ENCODE data around the gene AKT3. TPM values are rescaled to one million over a fixed set of nuclear protein-coding genes. Genes with fewer than 3 reads are reported as not detected.

The AKT3 gene
- total RNA-seq, 2 experiments from 2014 or later: 28.3 to 31.5 TPM

- Mint-ChIP-seq H3K27ac (no peak overlapping the region), H3K4me1 (no peaks in the 10 kb centered on the region), H3K9me3 (peaks cover 3% of the 10 kb centered on the region), H3K36me3 (ENCODE audit: low read depth) (peaks cover 4% of the 10 kb centered on the region), H3K27me3 (no peaks in the 10 kb centered on the region), H3K4me3 (no peak overlapping the region)
- POLR2A ChIA-PET: interaction anchor here (0.6 kb wide), 1 partner anchor 51 kb away, joined by 3 read pairs; no protein-coding TSS in a partner anchor
- no peak for DNase-seq
- CTCF ChIA-PET: no interaction called here
Measured at GRCh38 chr1:243535014-243535413, 315.0 kb downstream of the AKT3 start.

DNA sequence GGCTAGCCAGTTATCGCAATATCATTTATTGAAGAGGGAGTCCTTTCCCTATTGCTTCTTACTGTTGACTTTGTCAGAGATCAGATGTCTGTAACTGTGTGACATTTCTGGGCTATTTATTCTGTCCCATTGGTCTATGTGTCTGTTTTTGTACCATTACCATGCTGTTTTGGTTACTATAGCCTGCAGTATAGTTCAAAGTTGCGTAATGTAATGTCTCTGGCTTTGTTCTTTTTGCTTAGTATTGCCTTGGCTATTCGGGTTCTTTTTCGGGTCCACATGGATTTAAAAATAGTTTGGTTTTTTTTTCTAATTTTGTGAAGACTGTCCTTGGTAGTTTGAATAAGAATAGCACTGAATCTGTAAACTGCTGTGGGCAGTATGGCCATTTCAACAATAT lies 320.5 kb downstream of the AKT3 start:
- ChIA-PET POLR2A (no interaction called here), CTCF (no interaction called here)
- no peak for DNase-seq
- peaks cover 6% of the 10 kb centered on the region for H3K4me1 Mint-ChIP-seq
- no peaks in the 10 kb centered on the region for H3K27me3 Mint-ChIP-seq
- H3K27ac Mint-ChIP-seq: no peak overlapping the region
- peaks cover 9% of the 10 kb centered on the region for H3K9me3 Mint-ChIP-seq
- H3K4me3 Mint-ChIP-seq: no peak overlapping the region
- H3K36me3 Mint-ChIP-seq (ENCODE audit: low read depth): no peaks in the 10 kb centered on the region

GRCh38 chr1:243528459-243529121 lies 321.5 kb downstream of the AKT3 start:
- ChIA-PET CTCF (no interaction called here), POLR2A (no interaction called here)
- Mint-ChIP-seq H3K4me1 (peaks cover 6% of the 10 kb centered on the region), H3K9me3 (peaks cover 9% of the 10 kb centered on the region), H3K27ac (no peak overlapping the region), H3K27me3 (no peaks in the 10 kb centered on the region), H3K4me3 (no peak overlapping the region), H3K36me3 (ENCODE audit: low read depth) (no peaks in the 10 kb centered on the region)
- no peak for DNase-seq

- H3K4me3 Mint-ChIP-seq: no peak overlapping the region
- POLR2A ChIA-PET: no interaction called here
- no peaks in the 10 kb centered on the region for H3K27me3 Mint-ChIP-seq
- H3K27ac Mint-ChIP-seq: no peak overlapping the region
- H3K9me3 Mint-ChIP-seq: peaks cover 5% of the 10 kb centered on the region
- peaks cover 6% of the 10 kb centered on the region for H3K4me1 Mint-ChIP-seq
- no peaks in the 10 kb centered on the region for H3K36me3 Mint-ChIP-seq (ENCODE audit: low read depth)
- DNase-seq: no peak
- CTCF ChIA-PET: no interaction called here
Measured at GRCh38 chr1:243526180-243526579, 323.9 kb downstream of the AKT3 start.

DNA sequence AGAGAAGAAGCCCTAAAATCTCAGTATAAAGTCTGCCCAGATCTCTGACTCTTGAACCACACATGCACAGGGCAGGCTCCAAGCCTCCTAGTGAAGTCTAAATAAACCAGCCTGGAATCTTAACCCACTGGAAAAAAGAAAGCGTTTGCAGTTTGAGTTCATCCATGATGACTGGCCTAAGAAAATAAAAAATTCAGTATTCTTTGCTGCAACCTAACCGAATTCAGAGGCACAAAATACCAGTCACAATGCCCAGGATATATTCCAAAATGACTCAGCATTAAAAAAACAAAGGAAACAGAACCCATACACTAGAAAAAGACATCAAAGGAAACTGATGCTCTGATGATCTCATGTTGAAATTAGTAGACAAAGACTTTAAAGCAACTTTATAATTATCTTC lies 325.0 kb downstream of the AKT3 start:
- H3K4me1 Mint-ChIP-seq: peaks cover 6% of the 10 kb centered on the region
- H3K27me3 Mint-ChIP-seq: no peaks in the 10 kb centered on the region
- H3K4me3 Mint-ChIP-seq: no peak overlapping the region
- CTCF ChIA-PET: no interaction called here
- no peak overlapping the region for H3K27ac Mint-ChIP-seq
- POLR2A ChIA-PET: no interaction called here
- H3K9me3 Mint-ChIP-seq: peaks cover 5% of the 10 kb centered on the region
- no peaks in the 10 kb centered on the region for H3K36me3 Mint-ChIP-seq (ENCODE audit: low read depth)
- DNase-seq: no peak

DNA sequence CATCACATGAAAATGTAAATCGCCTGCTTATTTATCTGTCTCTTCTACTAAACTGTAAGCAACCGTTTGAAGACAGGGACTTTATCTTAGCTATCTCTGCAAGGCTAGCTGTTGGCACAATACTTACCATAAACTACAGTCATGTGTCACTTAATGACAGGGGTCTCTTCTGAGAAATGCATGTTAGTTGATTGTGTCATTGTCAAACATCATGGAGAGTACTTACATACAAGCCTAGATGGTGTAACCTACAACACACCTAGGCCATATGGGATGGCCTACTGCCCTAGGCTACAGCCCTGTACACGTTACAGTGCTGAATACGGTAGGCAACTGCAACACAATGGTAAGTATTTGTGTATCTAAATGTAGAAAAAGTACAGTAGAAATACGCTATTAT lies 326.3 kb downstream of the AKT3 start:
- ChIA-PET CTCF (no interaction called here), POLR2A (no interaction called here)
- Mint-ChIP-seq H3K4me1 (peaks cover 6% of the 10 kb centered on the region), H3K27me3 (no peaks in the 10 kb centered on the region), H3K9me3 (peaks cover 5% of the 10 kb centered on the region), H3K27ac (no peak overlapping the region), H3K4me3 (no peak overlapping the region), H3K36me3 (ENCODE audit: low read depth) (peaks cover 1% of the 10 kb centered on the region)
- DNase-seq: no peak

DNA sequence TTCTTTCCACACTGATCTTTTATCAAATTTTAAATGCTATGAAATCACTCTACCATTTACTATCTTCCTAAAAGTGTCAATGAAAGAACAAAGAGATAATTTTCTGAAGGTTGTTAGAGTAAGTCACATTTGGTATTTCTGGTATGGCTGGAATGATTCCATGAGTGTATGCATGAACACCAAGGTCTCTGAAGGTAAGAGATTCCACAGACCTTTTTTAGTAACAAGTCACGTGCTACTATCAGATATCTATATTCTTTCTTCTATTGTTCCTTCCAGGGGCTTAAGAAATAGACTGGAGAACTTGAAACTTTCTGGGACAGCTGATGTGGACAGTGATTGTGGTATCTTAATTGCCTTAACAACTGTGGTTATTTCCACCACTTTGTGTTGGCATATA lies 329.2 kb downstream of the AKT3 start:
- ChIA-PET POLR2A (no interaction called here), CTCF (no interaction called here)
- H3K4me3 Mint-ChIP-seq: no peak overlapping the region
- H3K27me3 Mint-ChIP-seq: no peaks in the 10 kb centered on the region
- H3K27ac Mint-ChIP-seq: no peak overlapping the region
- H3K4me1 Mint-ChIP-seq: peaks cover 6% of the 10 kb centered on the region
- H3K9me3 Mint-ChIP-seq: peaks cover 5% of the 10 kb centered on the region
- H3K36me3 Mint-ChIP-seq (ENCODE audit: low read depth): peaks cover 6% of the 10 kb centered on the region
- DNase-seq: no peak

- DNase-seq: no peak
- no peak overlapping the region for H3K27ac Mint-ChIP-seq
Measured at GRCh38 chr1:243514927-243515326, 335.1 kb downstream of the AKT3 start.

GRCh38 chr1:243513726-243514491 lies 336.1 kb downstream of the AKT3 start:
- ChIA-PET CTCF (no interaction called here), POLR2A (no interaction called here)
- Mint-ChIP-seq H3K36me3 (ENCODE audit: low read depth) (peaks cover 18% of the 10 kb centered on the region), H3K9me3 (peaks cover 5% of the 10 kb centered on the region), H3K4me3 (no peak overlapping the region), H3K27me3 (no peaks in the 10 kb centered on the region), H3K27ac (no peak overlapping the region), H3K4me1 (peaks cover 4% of the 10 kb centered on the region)
- DNase-seq: no peak

More at GRCh38 chr1:243514927-243515326, 335.1 kb downstream of the AKT3 start:
- Mint-ChIP-seq H3K36me3 (ENCODE audit: low read depth) (peaks cover 18% of the 10 kb centered on the region), H3K4me3 (no peak overlapping the region), H3K4me1 (no peaks in the 10 kb centered on the region), H3K27me3 (no peaks in the 10 kb centered on the region), H3K9me3 (peaks cover 5% of the 10 kb centered on the region)
- ChIA-PET CTCF (no interaction called here), POLR2A (no interaction called here)

DNA sequence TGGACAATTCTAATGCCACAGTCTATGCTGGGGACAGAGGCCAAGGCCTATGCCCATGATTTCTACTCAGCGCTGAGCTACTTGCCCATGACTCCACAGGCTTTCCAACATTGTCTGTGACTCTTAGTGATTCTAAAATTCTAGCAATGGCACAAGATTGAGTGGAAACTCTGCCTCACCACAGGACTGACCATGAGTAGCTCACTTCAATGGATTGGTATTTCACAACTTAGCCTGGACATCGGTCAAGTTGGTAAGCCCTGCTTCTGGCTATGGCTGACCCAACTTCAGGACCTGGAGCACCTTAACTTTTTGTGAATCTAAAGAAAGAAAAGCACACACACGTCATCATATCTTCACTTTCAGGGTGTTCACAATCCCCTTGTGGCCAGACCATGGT lies 339.1 kb downstream of the AKT3 start:
- CTCF ChIA-PET: interaction anchor here (1.3 kb wide), 1 partner anchor 9 kb away, joined by 3 read pairs; no protein-coding TSS in a partner anchor
- H3K4me1 Mint-ChIP-seq: peaks cover 25% of the 10 kb centered on the region
- POLR2A ChIA-PET: no interaction called here

DNA sequence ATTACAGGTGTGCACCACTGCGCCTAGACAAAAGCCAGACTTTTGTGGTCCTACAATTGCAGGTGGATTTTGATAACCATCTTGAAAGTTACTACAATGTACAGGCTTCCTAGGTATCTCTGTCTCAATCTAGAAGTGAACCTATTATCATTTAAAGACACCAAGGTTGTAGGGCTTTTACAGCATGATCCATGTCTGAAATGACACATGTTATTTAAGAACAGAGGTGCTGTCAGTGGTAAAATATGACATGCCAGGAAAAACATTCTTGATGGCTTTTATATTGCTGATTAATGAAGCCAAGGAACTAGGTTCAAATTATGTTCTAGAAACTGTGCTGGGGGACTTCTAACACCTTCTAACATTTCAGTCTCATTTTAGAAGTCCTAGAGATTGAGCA lies 341.1 kb downstream of the AKT3 start:
- no peak for DNase-seq
- H3K27me3 Mint-ChIP-seq: no peaks in the 10 kb centered on the region
- no peaks in the 10 kb centered on the region for H3K9me3 Mint-ChIP-seq
- no peak overlapping the region for H3K4me3 Mint-ChIP-seq
- peaks cover 15% of the 10 kb centered on the region for H3K36me3 Mint-ChIP-seq (ENCODE audit: low read depth)
- ChIA-PET CTCF (no interaction called here), POLR2A (no interaction called here)
- H3K4me1 Mint-ChIP-seq: peaks cover 25% of the 10 kb centered on the region
- no peak overlapping the region for H3K27ac Mint-ChIP-seq

More for the DNA sequence above, 339.1 kb downstream of the AKT3 start:
- Mint-ChIP-seq H3K27me3 (no peaks in the 10 kb centered on the region), H3K27ac (no peak overlapping the region), H3K4me3 (no peak overlapping the region), H3K36me3 (ENCODE audit: low read depth) (peaks cover 12% of the 10 kb centered on the region), H3K9me3 (no peaks in the 10 kb centered on the region)
- no peak for DNase-seq

GRCh38 chr1:243508303-243508713 lies 341.7 kb downstream of the AKT3 start:
- H3K27me3 Mint-ChIP-seq: no peaks in the 10 kb centered on the region
- ChIA-PET CTCF (no interaction called here), POLR2A (no interaction called here)
- H3K4me3 Mint-ChIP-seq: no peak overlapping the region
- H3K27ac Mint-ChIP-seq: no peak overlapping the region
- no peaks in the 10 kb centered on the region for H3K9me3 Mint-ChIP-seq
- H3K36me3 Mint-ChIP-seq (ENCODE audit: low read depth): peaks cover 19% of the 10 kb centered on the region
- DNase-seq: peak; percentile 36
- peaks cover 25% of the 10 kb centered on the region for H3K4me1 Mint-ChIP-seq

DNA sequence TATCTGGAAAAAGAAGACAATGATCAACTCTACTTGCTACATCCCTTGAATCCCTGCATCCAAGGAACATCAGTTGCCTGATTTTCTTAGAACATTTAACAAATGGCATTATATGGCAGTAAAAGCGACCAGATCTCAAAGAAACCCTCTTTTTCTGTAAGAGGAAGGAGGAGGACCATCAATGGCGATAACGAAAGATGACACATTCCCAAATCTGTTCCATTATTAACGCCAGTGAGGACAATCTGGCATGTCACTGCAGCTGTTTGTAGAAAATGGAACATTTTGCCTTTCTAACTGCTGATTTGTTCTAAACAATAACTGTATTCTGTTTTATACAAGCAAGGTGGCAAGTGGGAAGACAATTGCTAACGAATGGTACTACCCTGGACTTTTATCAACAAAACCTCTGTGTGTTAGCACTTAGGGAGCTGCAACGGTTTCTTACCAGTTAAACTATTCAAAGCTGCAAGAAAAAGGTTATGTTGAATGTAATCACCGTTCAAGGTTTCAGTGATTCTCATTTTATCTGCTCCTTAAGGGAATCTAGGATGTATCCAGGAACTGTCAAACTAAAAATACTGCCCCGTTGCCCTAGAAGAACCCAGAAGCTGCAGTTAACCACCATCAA lies 342.3 kb downstream of the AKT3 start:
- Mint-ChIP-seq H3K27me3 (no peaks in the 10 kb centered on the region), H3K27ac (no peak overlapping the region), H3K9me3 (no peaks in the 10 kb centered on the region), H3K4me1 (peaks cover 25% of the 10 kb centered on the region), H3K4me3 (no peak overlapping the region), H3K36me3 (ENCODE audit: low read depth) (peaks cover 21% of the 10 kb centered on the region)
- DNase-seq: no peak
- POLR2A ChIA-PET: no interaction called here
- CTCF ChIA-PET: interaction anchor here (1.0 kb wide), 1 partner anchor 16 kb away, joined by 3 read pairs; no protein-coding TSS in a partner anchor
